NCI-H1417 (cell line): ENCODE results near the gene ATP6V1A.
"Not testable (repeated sequence)": the region's sequence is repeated elsewhere in the genome, so short reads cannot be mapped to it uniquely, and the experiment has no call there.

Source experiments
- DNase-seq, 3 experiments: peaks; one replicate each; lab custom pipeline; 2025; lab: John Stamatoyannopoulos, UW

Gene ATP6V1A

GRCh38 chr3:113828600-113828999, 81.8 kb downstream of the ATP6V1A start:
- DNase-seq = no peak

GRCh38 chr3:113829576-113830354, 82.9 kb downstream of the ATP6V1A start:
- no peak for DNase-seq

- no peak for DNase-seq
Observed at GRCh38 chr3:113831103-113831355, 84.2 kb downstream of the ATP6V1A start.

GRCh38 chr3:113832477-113833164, 85.8 kb downstream of the ATP6V1A start:
- DNase-seq = no peak

GRCh38 chr3:113834983-113835382, 88.1 kb downstream of the ATP6V1A start:
- DNase-seq = no peak

- peak; percentile 82 to 92 (median 91) for DNase-seq
Observed at GRCh38 chr3:113838631-113839209, 91.9 kb downstream of the ATP6V1A start, which contains the start of gene GRAMD1C. Gene GRAMD1C (plus strand): TSS chr3:113838788. CDS start chr3:113838910, 122 bp downstream.

- DNase-seq = peak in 1 of 3 experiments; percentile 37
Observed at GRCh38 chr3:113839551-113839950, 92.7 kb downstream of the ATP6V1A start.

GRCh38 chr3:113844622-113845222, 97.9 kb downstream of the ATP6V1A start:
- peak; percentile 15 to 71 (median 68) for DNase-seq

- DNase-seq = no peak
Observed at GRCh38 chr3:113847247-113847646, 100.4 kb downstream of the ATP6V1A start.

- DNase-seq = no peak
Observed at GRCh38 chr3:113847664-113848461, 101.0 kb downstream of the ATP6V1A start.

- not testable (repeated sequence) for DNase-seq
Observed at GRCh38 chr3:113849071-113849470, 102.2 kb downstream of the ATP6V1A start.

GRCh38 chr3:113849841-113850240, 103.0 kb downstream of the ATP6V1A start:
- not testable (repeated sequence) for DNase-seq

GRCh38 chr3:113850391-113850790, 103.6 kb downstream of the ATP6V1A start:
- not testable (repeated sequence) for DNase-seq

GRCh38 chr3:113852506-113852905, 105.7 kb downstream of the ATP6V1A start:
- no peak for DNase-seq
